GM23248 (cell line): ENCODE measurements around the gene IL1RAPL2. TPM values are rescaled to one million over a fixed set of nuclear protein-coding genes. Genes with fewer than 3 reads are reported as not detected.

Source experiments
- DNase-seq: peaks from one replicate; pipeline ENCODE4 v3.0.0-alpha.2; 2015
- H2AFZ ChIP-seq: fragments of 200-600 bp; sonication (generic); 2 replicates; pipeline ENCODE4 v1.6.1; 2016; ENCODE audit warnings: antibody characterized with exemption
- H3F3A ChIP-seq: fragments of 200-600 bp; sonication (generic); 2 replicates; pipeline ENCODE4 v1.6.1; 2016; ENCODE audit warnings: mild to moderate bottlenecking, antibody characterized with exemption, mixed run types; ENCODE audit not compliant: insufficient read depth
- H3K27ac ChIP-seq: fragments of 200-600 bp; sonication (generic); 2 replicates; pipeline ENCODE4 v1.5.1; 2016; ENCODE audit warnings: mild to moderate bottlenecking
- H3K27me3 ChIP-seq: fragments of 200-600 bp; sonication (generic); replicated peaks from 2 replicates; pipeline ENCODE4 v1.6.1; 2016; ENCODE audit warnings: mild to moderate bottlenecking; ENCODE audit not compliant: insufficient read depth
- H3K36me3 ChIP-seq: fragments of 200-600 bp; sonication (generic); 2 replicates; pipeline ENCODE4 v1.6.1; 2016; ENCODE audit warnings: low read depth, mild to moderate bottlenecking
- H3K4me1 ChIP-seq: fragments of 200-600 bp; sonication (generic); 2 replicates; pipeline ENCODE4 v1.6.1; 2016; ENCODE audit warnings: mild to moderate bottlenecking; ENCODE audit not compliant: insufficient read depth
- H3K4me2 ChIP-seq: fragments of 200-600 bp; sonication (generic); one replicate; pipeline ENCODE4 v1.6.1; 2016; ENCODE audit warnings: mild to moderate bottlenecking; ENCODE audit not compliant: unreplicated experiment
- H3K4me3 ChIP-seq: fragments of 200-600 bp; sonication (generic); 2 replicates; pipeline ENCODE4 v1.5.1; 2016; ENCODE audit warnings: mild to moderate bottlenecking
- H3K79me2 ChIP-seq: fragments of 200-600 bp; sonication (generic); 2 replicates; pipeline ENCODE4 v1.6.1; 2016; ENCODE audit warnings: mild to moderate bottlenecking; ENCODE audit not compliant: insufficient read depth
- H3K9ac ChIP-seq: fragments of 200-600 bp; sonication (generic); 2 replicates; pipeline ENCODE4 v1.6.1; 2016; ENCODE audit warnings: mild to moderate bottlenecking
- H3K9me2 ChIP-seq: fragments of 200-600 bp; sonication (generic); 2 replicates; pipeline ENCODE4 v1.6.1; 2016; ENCODE audit warnings: mixed run types, mild to moderate bottlenecking, moderate library complexity; ENCODE audit not compliant: insufficient read depth
- H3K9me3 ChIP-seq: fragments of 200-600 bp; sonication (generic); one replicate; pipeline ENCODE4 v1.6.1; 2017; ENCODE audit warnings: low read depth
- H4K20me1 ChIP-seq: fragments of 200-600 bp; sonication (generic); 2 replicates; pipeline ENCODE4 v1.6.0; 2016; ENCODE audit not compliant: insufficient read depth
- EZH2 ChIP-seq: fragments of 200-600 bp; sonication (generic); IDR thresholded peaks from 2 replicates; pipeline ENCODE4 v1.6.1; 2018; ENCODE audit warnings: antibody characterized with exemption, mild to moderate bottlenecking; ENCODE audit not compliant: insufficient read depth, poor library complexity, severe bottlenecking
- EZH2phosphoT487 ChIP-seq: fragments of 200-600 bp; sonication (generic); IDR thresholded peaks from 2 replicates; pipeline ENCODE4 v1.6.1; 2018; ENCODE audit warnings: antibody characterized with exemption, moderate library complexity, mild to moderate bottlenecking, low read depth; ENCODE audit not compliant: insufficient read depth
- WGBS, 2 experiments: methylation state at CpG; one replicate each; pipeline ENCODE4 v1.1.6; 2015 to 2017; ENCODE audit warnings: low lambda C conversion rate in 2 of 2, low coverage in 1 of 2; ENCODE audit errors: missing lambda C conversion rate in 2 of 2; 5-methylcytosine and 5-hydroxymethylcytosine counted together
- in situ Hi-C: fragments of 300-500 bp; cut with MboI; formaldehyde crosslinking; loops from 2 replicates; pipeline ENCODE4 v1.15.0; 2020
- polyA plus RNA-seq: library from polyadenylated mRNA; unstranded; fragments of >200 nt; fragmentation: Nextera tagmentation; extraction: Ambion mirVana; gene quantifications from 2 replicates; pipeline ENCODE4 v1.2.1, GENCODE V29; 2016
- total RNA-seq: library from RNA; depleted of rRNA; stranded (reverse); fragments of >200 nt; shearing (Covaris generic); gene quantifications from 2 replicates; pipeline ENCODE4 v1.2.3, GENCODE V29; 2014

Gene IL1RAPL2
- total and polyA plus RNA-seq, 2 experiments from 2014 or later, result not detected

GRCh38 chrX:104987063-104987462 lies 421.1 kb downstream of the IL1RAPL2 start:
- H3K9me2 ChIP-seq, result no peaks in the 10 kb centered on the region
- H4K20me1 ChIP-seq, result no peaks in the 10 kb centered on the region
- H3K4me3 ChIP-seq, result no peak overlapping the region
- TF ChIP-seq EZH2 (no peak), EZH2phosphoT487 (no peak)
- no peaks in the 10 kb centered on the region for H3K9me3 ChIP-seq
- in situ Hi-C loops, result no loop called here
- no peak overlapping the region for H3K9ac ChIP-seq
- no peak overlapping the region for H3K4me2 ChIP-seq
- no peaks in the 10 kb centered on the region for H3K4me1 ChIP-seq
- no peak overlapping the region for H3K27ac ChIP-seq
- H3K27me3 ChIP-seq, result no peaks in the 10 kb centered on the region
- H2AFZ ChIP-seq, result no peak overlapping the region
- H3F3A ChIP-seq, result no peaks in the 10 kb centered on the region
- no peaks in the 10 kb centered on the region for H3K36me3 ChIP-seq
- DNase-seq, result no peak
- H3K79me2 ChIP-seq, result no peaks in the 10 kb centered on the region

GRCh38 chrX:104988038-104988437 lies 422.0 kb downstream of the IL1RAPL2 start:
- TF ChIP-seq EZH2phosphoT487 (no peak), EZH2 (no peak)
- Histone ChIP-seq H3K27ac (no peak overlapping the region), H3K9me2 (no peaks in the 10 kb centered on the region), H3K4me1 (no peaks in the 10 kb centered on the region), H3K79me2 (no peaks in the 10 kb centered on the region), H3K9ac (no peak overlapping the region), H3K4me2 (no peak overlapping the region), H3F3A (no peaks in the 10 kb centered on the region), H3K27me3 (no peaks in the 10 kb centered on the region), H3K9me3 (no peaks in the 10 kb centered on the region), H3K36me3 (no peaks in the 10 kb centered on the region), H2AFZ (no peak overlapping the region), H3K4me3 (no peak overlapping the region), H4K20me1 (no peaks in the 10 kb centered on the region)
- DNase-seq, result no peak
- in situ Hi-C loops, result no loop called here

- Histone ChIP-seq H2AFZ (no peak overlapping the region), H3K79me2 (no peaks in the 10 kb centered on the region), H3K27ac (no peak overlapping the region), H3K4me1 (no peaks in the 10 kb centered on the region), H3K9ac (no peak overlapping the region), H4K20me1 (no peaks in the 10 kb centered on the region), H3K9me3 (no peaks in the 10 kb centered on the region), H3K4me3 (no peak overlapping the region), H3K36me3 (no peaks in the 10 kb centered on the region), H3F3A (no peaks in the 10 kb centered on the region), H3K4me2 (no peak overlapping the region), H3K9me2 (no peaks in the 10 kb centered on the region), H3K27me3 (no peaks in the 10 kb centered on the region)
- in situ Hi-C loops, result no loop called here
- no peak for DNase-seq
- TF ChIP-seq EZH2 (no peak), EZH2phosphoT487 (no peak)
Observed at GRCh38 chrX:104995546-104995945, 429.5 kb downstream of the IL1RAPL2 start.

GRCh38 chrX:105006103-105006502 lies 440.1 kb downstream of the IL1RAPL2 start:
- 13 to 18% methylated on average over 3 of the region's 3 CpGs for WGBS, 2 experiments

GRCh38 chrX:105006996-105007395 lies 441.0 kb downstream of the IL1RAPL2 start:
- Histone ChIP-seq H3K4me2 (no peak overlapping the region), H3K9ac (no peak overlapping the region), H3K27me3 (no peaks in the 10 kb centered on the region), H3K36me3 (no peaks in the 10 kb centered on the region), H3K79me2 (no peaks in the 10 kb centered on the region), H3K4me3 (no peak overlapping the region), H2AFZ (no peak overlapping the region), H3K4me1 (no peaks in the 10 kb centered on the region), H4K20me1 (no peaks in the 10 kb centered on the region), H3K9me2 (no peaks in the 10 kb centered on the region), H3F3A (no peaks in the 10 kb centered on the region), H3K27ac (no peak overlapping the region), H3K9me3 (no peaks in the 10 kb centered on the region)
- no peak for DNase-seq
- in situ Hi-C loops, result no loop called here
- TF ChIP-seq EZH2phosphoT487 (no peak), EZH2 (no peak)

More at GRCh38 chrX:105006103-105006502, 440.1 kb downstream of the IL1RAPL2 start:
- Histone ChIP-seq H3K4me3 (no peak overlapping the region), H4K20me1 (no peaks in the 10 kb centered on the region), H3K4me2 (no peak overlapping the region), H3K9ac (no peak overlapping the region), H3K27me3 (no peaks in the 10 kb centered on the region), H3K4me1 (no peaks in the 10 kb centered on the region), H3K9me2 (no peaks in the 10 kb centered on the region), H3K9me3 (no peaks in the 10 kb centered on the region), H3F3A (no peaks in the 10 kb centered on the region), H3K27ac (no peak overlapping the region), H3K36me3 (no peaks in the 10 kb centered on the region), H2AFZ (no peak overlapping the region), H3K79me2 (no peaks in the 10 kb centered on the region)
- no peak for DNase-seq
- in situ Hi-C loops, result no loop called here
- TF ChIP-seq EZH2phosphoT487 (no peak), EZH2 (no peak)
